GM12872 (cell line): ENCODE results near the gene LRP5.
A peak's percentile ranks its signal among the peaks of the same experiment; 100 is the strongest.

ENCODE experiments used
- TF ChIP-seq, protein P1 (sequence below): IDR thresholded peaks from 3 replicates; pipeline ENCODE4 v1.5.1; 2011; ENCODE audit warnings: low read depth, mild to moderate bottlenecking, low read length, moderate library complexity; ENCODE audit not compliant: insufficient read depth

LRP5 gene

DNA sequence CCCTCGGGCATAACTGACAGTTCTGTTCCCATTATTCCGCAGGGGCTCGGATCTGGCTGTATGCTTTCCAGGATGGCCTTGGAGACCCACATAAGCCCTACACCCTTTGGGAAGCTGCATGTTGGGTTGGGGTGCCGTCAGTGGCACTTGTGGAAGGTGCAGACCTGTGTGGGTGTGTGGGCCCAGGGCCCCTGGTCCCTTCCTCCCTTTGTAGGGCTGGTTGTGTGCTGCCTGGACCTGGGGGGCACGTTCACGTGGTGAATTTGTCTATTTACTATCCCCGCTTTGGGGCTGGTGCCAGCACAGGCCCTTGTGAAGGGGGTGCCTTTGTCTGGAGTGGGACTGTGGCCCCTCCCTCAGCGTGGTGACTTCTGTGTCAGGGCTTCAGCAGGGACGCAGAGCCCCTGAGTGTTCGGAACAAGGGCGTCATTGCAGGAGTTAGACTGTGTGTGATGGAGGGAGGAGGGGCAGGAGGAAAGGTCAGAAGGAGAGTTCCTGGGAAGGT lies 133.2 kb downstream of the LRP5 start:
- TF ChIP-seq, protein P1, sequence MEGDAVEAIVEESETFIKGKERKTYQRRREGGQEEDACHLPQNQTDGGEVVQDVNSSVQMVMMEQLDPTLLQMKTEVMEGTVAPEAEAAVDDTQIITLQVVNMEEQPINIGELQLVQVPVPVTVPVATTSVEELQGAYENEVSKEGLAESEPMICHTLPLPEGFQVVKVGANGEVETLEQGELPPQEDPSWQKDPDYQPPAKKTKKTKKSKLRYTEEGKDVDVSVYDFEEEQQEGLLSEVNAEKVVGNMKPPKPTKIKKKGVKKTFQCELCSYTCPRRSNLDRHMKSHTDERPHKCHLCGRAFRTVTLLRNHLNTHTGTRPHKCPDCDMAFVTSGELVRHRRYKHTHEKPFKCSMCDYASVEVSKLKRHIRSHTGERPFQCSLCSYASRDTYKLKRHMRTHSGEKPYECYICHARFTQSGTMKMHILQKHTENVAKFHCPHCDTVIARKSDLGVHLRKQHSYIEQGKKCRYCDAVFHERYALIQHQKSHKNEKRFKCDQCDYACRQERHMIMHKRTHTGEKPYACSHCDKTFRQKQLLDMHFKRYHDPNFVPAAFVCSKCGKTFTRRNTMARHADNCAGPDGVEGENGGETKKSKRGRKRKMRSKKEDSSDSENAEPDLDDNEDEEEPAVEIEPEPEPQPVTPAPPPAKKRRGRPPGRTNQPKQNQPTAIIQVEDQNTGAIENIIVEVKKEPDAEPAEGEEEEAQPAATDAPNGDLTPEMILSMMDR: no peak

DNA sequence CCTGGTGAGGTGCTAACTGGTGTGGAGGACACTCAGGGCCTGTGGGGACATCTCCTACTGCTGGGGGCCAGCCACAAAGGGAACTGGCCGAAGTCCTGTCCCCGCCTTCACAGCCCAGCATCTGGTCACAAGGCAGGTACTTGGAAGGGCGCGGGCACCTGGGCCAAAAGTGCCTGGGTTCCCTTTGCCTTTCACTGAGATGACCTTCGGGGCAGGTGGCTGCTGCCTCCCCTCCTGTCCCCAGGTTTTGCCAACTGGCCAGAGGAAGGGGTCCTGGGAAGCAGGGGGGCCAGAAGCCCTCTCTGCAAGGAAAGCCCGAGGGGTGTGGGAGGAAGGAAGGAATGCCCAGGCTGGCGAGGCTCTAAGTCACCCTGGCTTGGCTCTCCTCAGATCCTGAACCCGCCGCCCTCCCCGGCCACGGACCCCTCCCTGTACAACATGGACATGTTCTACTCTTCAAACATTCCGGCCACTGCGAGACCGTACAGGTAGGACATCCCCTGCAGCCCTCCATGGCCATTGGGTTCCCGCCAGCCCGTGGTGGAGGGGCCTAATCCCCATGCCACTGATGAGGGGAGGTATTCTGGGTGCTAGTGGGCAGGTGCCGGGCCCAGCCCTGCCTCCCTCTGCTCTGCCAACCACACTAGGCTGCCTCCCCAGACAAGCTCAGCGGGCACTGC lies 133.8 kb downstream of the LRP5 start:
- TF ChIP-seq, protein P1: no peak

GRCh38 chr11:68447015-68447801 lies 134.8 kb downstream of the LRP5 start:
- TF ChIP-seq, protein P1: peak; percentile 95

- TF ChIP-seq, protein P1: no peak
These were observed 136.2 kb downstream of the LRP5 start for GRCh38 chr11:68448604-68449011.

GRCh38 chr11:68449951-68450350 lies 137.6 kb downstream of the LRP5 start:
- TF ChIP-seq, protein P1: no peak

- TF ChIP-seq, protein P1: no peak
These were observed 138.3 kb downstream of the LRP5 start for GRCh38 chr11:68450711-68451110.

GRCh38 chr11:68454767-68455166 lies 142.4 kb downstream of the LRP5 start:
- TF ChIP-seq, protein P1: no peak
